PC-3 (cell line): ENCODE data around the gene SEMA4C. TPM values are rescaled to one million over a fixed set of nuclear protein-coding genes. Genes with fewer than 3 reads are reported as not detected.
A peak's percentile ranks its signal among the peaks of the same experiment; 100 is the strongest.

ENCODE experiments used
- ATAC-seq: fragments of 200-7000 bp; cut with Tn5 transposase; 2 replicates; pipeline ENCODE4 v1.9.1; 2020; ENCODE audit warnings: mild to moderate bottlenecking, moderate library complexity
- BruUV-seq: library from RNA; stranded (reverse); fragments of 400-500 nt; replicated peaks from 2 replicates; lab custom pipeline; 2021; lab: Mats Ljungman, UMichigan
- CTCF ChIA-PET: fragments of 300-600 bp; sonication (Branson Sonifier 250); formaldehyde crosslinking; loops from one replicate; lab custom pipeline; 2022; ENCODE audit warnings: antibody characterized with exemption; lab: Charles Lee
- POLR2A ChIA-PET: fragments of 300-600 bp; sonication (Branson Sonifier 250); formaldehyde crosslinking; loops from one replicate; lab custom pipeline; 2022; ENCODE audit warnings: antibody characterized with exemption; ENCODE audit not compliant: unreplicated experiment; lab: Charles Lee
- DNase-seq: peaks from one replicate; pipeline ENCODE4 v3.0.0-alpha.2; 2015
- H2AFZ ChIP-seq: fragments of 300-600 bp; sonication (generic); 2 replicates; pipeline ENCODE4 v1.6.0; 2016; ENCODE audit warnings: antibody characterized with exemption, low read length
- H3F3A ChIP-seq: fragments of 300-600 bp; sonication (generic); one replicate; pipeline ENCODE4 v1.6.0; 2017; ENCODE audit warnings: antibody characterized with exemption, low read length, control low read depth, mild to moderate bottlenecking; ENCODE audit not compliant: unreplicated experiment
- H3K27ac ChIP-seq: fragments of 300-600 bp; sonication (generic); 2 replicates; pipeline ENCODE4 v1.5.1; 2016; ENCODE audit warnings: mild to moderate bottlenecking, low read length
- H3K27me3 ChIP-seq: fragments of 300-600 bp; sonication (generic); 2 replicates; pipeline ENCODE4 v1.6.1; 2016; ENCODE audit warnings: low read length, mixed read lengths
- H3K36me3 ChIP-seq: fragments of 300-600 bp; sonication (generic); 2 replicates; pipeline ENCODE4 v1.6.1; 2016; ENCODE audit warnings: low read depth, mixed run types, low read length, mixed read lengths
- H3K4me1 ChIP-seq: fragments of 300-600 bp; sonication (generic); 2 replicates; pipeline ENCODE4 v1.5.1; 2016; ENCODE audit warnings: low read length; ENCODE audit not compliant: insufficient read depth
- H3K4me2 ChIP-seq: fragments of 300-600 bp; sonication (generic); 2 replicates; pipeline ENCODE4 v1.6.0; 2016; ENCODE audit warnings: low read length
- H3K4me3 ChIP-seq: fragments of 300-600 bp; sonication (generic); 2 replicates; pipeline ENCODE4 v1.5.1; 2016; ENCODE audit warnings: mild to moderate bottlenecking, low read length, mixed read lengths
- H3K79me2 ChIP-seq: fragments of 300-600 bp; sonication (generic); 2 replicates; pipeline ENCODE4 v1.6.1; 2017; ENCODE audit warnings: low read length, mixed read lengths
- H3K9ac ChIP-seq: fragments of 300-600 bp; sonication (generic); 2 replicates; pipeline ENCODE4 v1.6.0; 2016; ENCODE audit warnings: mild to moderate bottlenecking, low read length
- H3K9me2 ChIP-seq: fragments of 300-600 bp; sonication (generic); replicated peaks from 2 replicates; pipeline ENCODE4 v1.6.1; 2016; ENCODE audit warnings: mixed run types, low read length, mixed read lengths
- H3K9me3 ChIP-seq: fragments of 300-600 bp; sonication (generic); 2 replicates; pipeline ENCODE4 v1.6.1; 2016; ENCODE audit warnings: low read length, mixed read lengths
- H4K20me1 ChIP-seq: fragments of 300-600 bp; sonication (generic); 2 replicates; pipeline ENCODE4 v1.6.1; 2016; ENCODE audit warnings: low read length, mixed read lengths
- EZH2 ChIP-seq: fragments of 300-600 bp; sonication (generic); IDR thresholded peaks from one replicate; pipeline ENCODE4 v1.6.1; 2017; ENCODE audit warnings: antibody characterized with exemption, mild to moderate bottlenecking, low read length; ENCODE audit not compliant: unreplicated experiment
- EZH2phosphoT487 ChIP-seq: fragments of 300-600 bp; sonication (generic); IDR thresholded peaks from 2 replicates; pipeline ENCODE4 v1.6.1; 2018; ENCODE audit warnings: mild to moderate bottlenecking, antibody characterized with exemption, low read length, borderline replicate concordance
- intact Hi-C: fragments of 100-400 bp; cut with micrococcal nuclease; formaldehyde crosslinking; loops from 2 replicates; pipeline ENCODE4 v1.9.0; 2023
- total RNA-seq: library from RNA; depleted of rRNA; stranded (reverse); fragments of >200 nt; gene quantifications from 2 replicates; pipeline ENCODE4 v1.2.3, GENCODE V29; 2014
- TF ChIP-seq, protein P1 (sequence below): fragments of 300-600 bp; sonication (generic); conservative IDR thresholded peaks from 2 replicates; pipeline ENCODE4 v1.5.1; 2017; ENCODE audit warnings: antibody characterized with exemption, low read depth, mild to moderate bottlenecking, low read length

The SEMA4C gene
- total RNA-seq, 1 experiment from 2014 or later, result 20.6 TPM

GRCh38 chr2:96897491-96898134 lies 27.7 kb upstream of the SEMA4C start:
- Histone ChIP-seq H3K9me3 (no peaks in the 10 kb centered on the region), H3K4me2 (no peak overlapping the region), H3K79me2 (no peaks in the 10 kb centered on the region), H3K9me2 (no peaks in the 10 kb centered on the region), H3K36me3 (no peaks in the 10 kb centered on the region), H3K4me1 (peaks cover 22% of the 10 kb centered on the region), H3K9ac (no peak overlapping the region), H2AFZ (no peak overlapping the region), H3K27me3 (no peaks in the 10 kb centered on the region), H3K27ac (no peak overlapping the region), H3F3A (no peaks in the 10 kb centered on the region), H3K4me3 (no peak overlapping the region), H4K20me1 (no peaks in the 10 kb centered on the region)
- DNase-seq (no peak), ATAC-seq (no peak)
- intact Hi-C loops, result no loop called here
- CTCF ChIA-PET, result no interaction called here
- no TSS peak for BruUV-seq
- POLR2A ChIA-PET, result no interaction called here
- TF ChIP-seq, protein P1, sequence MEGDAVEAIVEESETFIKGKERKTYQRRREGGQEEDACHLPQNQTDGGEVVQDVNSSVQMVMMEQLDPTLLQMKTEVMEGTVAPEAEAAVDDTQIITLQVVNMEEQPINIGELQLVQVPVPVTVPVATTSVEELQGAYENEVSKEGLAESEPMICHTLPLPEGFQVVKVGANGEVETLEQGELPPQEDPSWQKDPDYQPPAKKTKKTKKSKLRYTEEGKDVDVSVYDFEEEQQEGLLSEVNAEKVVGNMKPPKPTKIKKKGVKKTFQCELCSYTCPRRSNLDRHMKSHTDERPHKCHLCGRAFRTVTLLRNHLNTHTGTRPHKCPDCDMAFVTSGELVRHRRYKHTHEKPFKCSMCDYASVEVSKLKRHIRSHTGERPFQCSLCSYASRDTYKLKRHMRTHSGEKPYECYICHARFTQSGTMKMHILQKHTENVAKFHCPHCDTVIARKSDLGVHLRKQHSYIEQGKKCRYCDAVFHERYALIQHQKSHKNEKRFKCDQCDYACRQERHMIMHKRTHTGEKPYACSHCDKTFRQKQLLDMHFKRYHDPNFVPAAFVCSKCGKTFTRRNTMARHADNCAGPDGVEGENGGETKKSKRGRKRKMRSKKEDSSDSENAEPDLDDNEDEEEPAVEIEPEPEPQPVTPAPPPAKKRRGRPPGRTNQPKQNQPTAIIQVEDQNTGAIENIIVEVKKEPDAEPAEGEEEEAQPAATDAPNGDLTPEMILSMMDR, result no peak
- TF ChIP-seq EZH2phosphoT487 (no peak), EZH2 (no peak)

GRCh38 chr2:96895746-96896651 lies 26.1 kb upstream of the SEMA4C start:
- Histone ChIP-seq H3K27me3 (no peaks in the 10 kb centered on the region), H3K9ac (no peak overlapping the region), H3K4me2 (peak overlapping the region; percentile 21), H4K20me1 (no peaks in the 10 kb centered on the region), H3K79me2 (no peaks in the 10 kb centered on the region), H3F3A (no peaks in the 10 kb centered on the region), H3K9me3 (no peaks in the 10 kb centered on the region), H3K27ac (no peak overlapping the region), H3K9me2 (no peaks in the 10 kb centered on the region), H3K4me1 (peaks cover 28% of the 10 kb centered on the region), H3K4me3 (no peak overlapping the region), H2AFZ (peak overlapping the region; percentile 8; the same call in 1 of the 2 replicates), H3K36me3 (no peaks in the 10 kb centered on the region)
- no TSS peak for BruUV-seq
- ATAC-seq (peak; percentile 84), DNase-seq (peak; percentile 73)
- CTCF ChIA-PET, result no interaction called here
- POLR2A ChIA-PET, result no interaction called here
- intact Hi-C loops, result no loop called here
- no peak for TF ChIP-seq EZH2
- TF ChIP-seq, protein P1, result no peak
- TF ChIP-seq EZH2phosphoT487, result no peak
